NCI-H2227 (cell line): ENCODE data around the gene BCAS3.
A peak's percentile ranks its signal among the peaks of the same experiment; 100 is the strongest.

Source experiments
- DNase-seq: peaks from one replicate; lab custom pipeline; 2025; ENCODE audit not compliant: unreplicated experiment; lab: John Stamatoyannopoulos, UW

Gene BCAS3

DNA sequence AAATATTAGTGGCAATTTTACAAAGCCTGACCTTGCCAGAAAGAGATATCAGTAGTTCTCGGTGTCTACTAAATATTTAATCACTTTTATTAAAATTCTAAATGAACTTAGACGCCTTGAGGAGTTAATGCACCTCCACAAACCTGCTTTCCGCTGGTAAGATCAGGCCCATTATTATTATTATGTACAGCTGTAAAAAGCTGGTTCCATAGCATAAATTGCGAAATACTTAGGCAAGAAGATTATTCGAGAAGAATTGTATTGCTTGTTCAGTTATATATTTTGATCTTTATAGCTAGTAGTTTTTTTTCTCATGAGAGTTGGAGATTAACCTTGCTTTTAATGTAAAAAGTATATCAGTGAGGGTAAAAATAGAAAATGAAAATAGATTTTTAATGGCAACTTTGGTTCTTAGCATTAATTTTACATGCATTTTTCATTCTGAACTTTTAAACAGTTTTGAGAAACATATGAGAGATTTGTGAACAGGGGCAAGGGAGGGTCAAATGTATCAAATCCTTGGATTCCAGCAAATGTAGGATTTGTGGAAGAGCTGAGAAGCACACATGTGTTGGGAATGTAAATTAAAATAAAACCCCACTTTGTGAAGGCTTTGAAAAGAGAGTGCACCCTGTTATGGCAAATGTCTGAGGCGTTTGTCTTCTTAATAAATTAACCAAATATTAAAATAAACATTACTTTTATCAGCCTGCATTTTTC, 471.6 kb downstream of the BCAS3 start:
- DNase-seq: no peak

DNA sequence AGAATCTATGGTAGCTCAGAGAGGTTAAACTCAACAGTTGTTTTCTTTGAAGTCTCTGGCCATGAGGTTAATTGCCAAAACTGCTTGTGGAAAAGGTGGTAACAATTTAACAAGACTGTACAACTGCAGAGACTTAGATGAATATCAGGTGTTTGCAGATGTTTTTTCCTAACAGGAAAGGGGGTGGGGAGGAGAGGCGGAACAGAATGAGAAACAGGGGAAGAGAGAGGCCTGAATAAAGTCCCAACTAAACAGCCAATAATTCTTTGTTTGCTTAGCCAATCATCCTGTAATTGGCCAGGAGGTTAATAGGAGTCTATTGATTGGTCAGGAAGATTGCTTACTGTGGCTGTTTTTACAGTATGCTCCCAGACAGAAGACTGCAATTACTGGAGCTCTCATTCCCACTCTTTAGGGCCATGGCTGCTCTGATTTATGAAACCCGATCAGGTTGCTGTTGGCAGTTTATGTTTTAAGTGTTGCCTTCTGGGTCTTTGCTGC, 472.3 kb downstream of the BCAS3 start:
- DNase-seq: peak; percentile 85

DNA sequence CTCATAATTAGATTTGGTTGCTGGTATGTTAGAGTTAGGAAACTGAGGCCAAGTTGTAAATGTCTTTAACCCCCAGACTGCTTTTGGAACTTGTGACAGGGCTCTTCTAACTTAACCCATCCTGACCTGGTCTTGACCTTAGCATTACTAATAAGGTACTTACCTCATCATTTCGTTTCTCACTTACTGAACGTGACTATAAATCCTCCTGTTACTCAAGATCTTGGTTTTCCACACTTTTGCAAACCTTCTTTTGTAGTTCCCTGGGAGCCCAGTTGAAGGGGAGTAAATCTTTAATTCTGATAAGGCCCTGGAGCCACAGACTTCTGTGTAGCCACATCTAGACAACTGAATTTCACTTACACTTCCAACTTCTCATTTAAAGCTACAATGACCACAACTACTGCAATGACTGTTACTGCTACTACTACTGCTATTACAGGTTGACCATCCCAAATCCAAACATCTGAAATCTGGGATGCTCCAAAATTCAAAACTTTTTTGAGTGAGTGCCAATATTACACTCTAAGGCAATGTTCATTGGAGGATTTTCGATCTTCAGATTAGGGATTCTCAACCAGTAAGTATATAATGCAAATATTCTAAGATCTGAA, 473.1 kb downstream of the BCAS3 start:
- DNase-seq: no peak

DNA sequence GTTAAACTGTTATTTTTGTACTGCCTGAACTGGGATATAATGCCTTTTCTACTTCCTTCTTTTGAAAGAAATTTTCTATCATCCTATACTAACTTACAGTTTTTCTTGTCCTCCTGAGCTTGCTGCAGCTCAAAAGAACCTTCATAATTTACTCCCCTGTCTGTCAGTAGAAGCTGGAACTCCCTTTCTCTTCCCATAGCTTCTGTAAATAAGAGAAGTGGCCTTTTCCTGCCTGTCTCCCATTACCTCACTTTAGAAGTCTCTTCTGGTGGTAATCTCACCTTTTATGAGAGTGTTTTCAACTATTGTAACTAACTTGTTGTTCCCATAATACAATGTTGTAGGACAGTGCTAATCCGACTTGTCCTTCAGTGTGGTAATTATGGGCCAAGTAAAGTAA, 475.2 kb downstream of the BCAS3 start:
- no peak for DNase-seq

DNA sequence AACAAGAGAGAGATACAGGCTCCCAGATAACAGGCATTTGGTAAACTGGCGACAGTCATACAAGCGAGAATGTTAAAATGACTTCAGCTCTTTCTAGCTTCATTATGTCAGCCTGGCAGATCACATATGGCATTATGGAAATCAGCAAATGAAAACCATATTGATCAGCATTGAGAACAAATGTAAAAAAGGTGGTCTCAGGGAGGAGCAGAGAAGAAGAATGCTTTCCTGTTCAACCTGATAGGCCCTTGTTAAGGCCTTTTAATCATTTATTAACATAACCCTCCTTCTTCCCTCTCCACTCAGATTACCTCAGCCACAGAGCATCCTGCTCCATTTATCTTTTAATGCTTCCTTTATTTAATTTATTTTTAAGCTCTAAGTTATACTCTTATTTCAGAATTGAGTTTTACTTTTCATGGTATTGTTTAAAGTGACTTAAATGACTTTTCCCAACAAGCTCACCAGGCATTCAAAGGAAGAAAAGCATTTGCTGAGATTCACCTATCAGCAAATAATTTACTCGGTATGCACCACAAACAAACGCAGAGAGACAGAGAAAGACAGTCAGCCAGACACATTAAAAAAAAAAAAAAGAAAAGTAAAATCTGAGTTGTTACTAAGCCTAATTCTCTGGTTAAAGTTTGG, 478.1 kb downstream of the BCAS3 start:
- no peak for DNase-seq

DNA sequence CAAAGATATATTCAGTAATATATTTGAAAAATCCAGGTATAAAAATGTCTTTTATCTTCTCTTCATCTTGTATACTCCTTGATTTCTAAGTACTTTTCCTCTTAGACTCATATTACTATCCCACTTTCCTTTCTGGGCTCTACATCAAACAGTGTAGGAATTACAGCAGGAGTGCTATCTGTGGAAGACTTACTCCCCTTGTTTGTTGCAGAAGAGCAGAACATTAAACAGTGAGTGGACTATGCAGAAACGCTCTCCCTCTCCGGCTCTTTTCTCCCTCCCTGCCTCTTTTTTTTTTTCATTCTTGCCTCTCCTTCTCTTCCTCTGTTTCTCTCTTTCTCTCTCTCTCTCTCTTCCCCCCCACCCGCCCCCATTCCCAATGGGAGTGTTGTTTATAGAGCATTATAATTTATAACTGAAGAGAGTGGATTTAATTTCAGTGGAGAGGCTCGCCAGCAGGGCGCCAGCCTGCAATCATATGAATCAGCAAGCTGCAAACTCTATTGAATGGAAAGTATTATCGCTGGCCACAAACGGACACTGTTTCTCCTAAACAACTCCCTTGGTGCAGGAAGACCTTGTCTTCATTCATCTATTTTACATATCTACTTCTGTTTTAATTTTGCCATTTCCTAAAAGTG, 479.7 kb downstream of the BCAS3 start:
- DNase-seq: peak; percentile 53

DNA sequence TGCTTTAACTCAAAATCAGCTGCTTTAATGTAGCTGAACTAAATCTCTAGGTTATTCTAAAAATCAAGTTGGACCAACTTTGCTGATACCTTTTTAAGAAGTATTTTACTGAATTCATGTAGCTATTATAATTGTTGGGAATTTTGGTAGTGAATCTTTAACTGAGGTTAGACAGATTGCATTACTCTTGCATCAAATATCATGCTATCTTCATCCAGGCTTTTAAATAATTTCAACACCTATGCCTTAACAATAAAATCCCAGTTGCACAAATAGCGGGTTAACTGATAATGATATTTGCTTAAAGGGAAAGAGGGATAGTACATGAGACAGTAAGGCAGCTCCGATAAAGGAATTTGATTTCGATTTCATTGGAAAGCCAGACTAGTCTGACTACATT, 480.7 kb downstream of the BCAS3 start:
- no peak for DNase-seq

DNA sequence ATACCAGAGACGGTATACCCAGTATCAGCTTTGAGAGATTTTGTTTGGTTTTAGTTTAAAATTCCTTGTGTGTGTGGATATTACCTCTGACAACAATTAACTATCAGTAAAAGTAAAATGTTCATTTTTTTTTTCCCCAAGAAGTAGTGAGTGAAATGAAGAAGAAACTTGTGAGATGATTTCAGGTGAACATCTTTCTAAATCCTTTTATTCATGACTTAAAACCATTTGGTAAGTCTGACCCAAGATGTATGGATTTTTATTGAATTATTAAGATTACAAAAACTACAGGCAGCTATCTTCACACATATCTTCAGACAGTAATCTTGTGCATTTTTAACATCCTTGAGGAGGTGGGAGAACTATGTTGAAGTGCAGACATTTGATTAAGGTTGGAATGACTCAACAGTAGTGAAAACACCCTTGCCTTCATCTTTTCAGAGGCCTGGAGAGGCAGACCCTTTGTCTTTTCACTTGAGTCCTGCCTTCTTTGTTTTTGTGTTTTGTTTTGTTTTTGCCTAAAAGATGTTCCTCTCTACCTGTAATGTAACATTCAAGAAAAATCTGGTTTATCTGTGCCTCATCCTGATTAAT, 481.7 kb downstream of the BCAS3 start:
- no peak for DNase-seq

DNA sequence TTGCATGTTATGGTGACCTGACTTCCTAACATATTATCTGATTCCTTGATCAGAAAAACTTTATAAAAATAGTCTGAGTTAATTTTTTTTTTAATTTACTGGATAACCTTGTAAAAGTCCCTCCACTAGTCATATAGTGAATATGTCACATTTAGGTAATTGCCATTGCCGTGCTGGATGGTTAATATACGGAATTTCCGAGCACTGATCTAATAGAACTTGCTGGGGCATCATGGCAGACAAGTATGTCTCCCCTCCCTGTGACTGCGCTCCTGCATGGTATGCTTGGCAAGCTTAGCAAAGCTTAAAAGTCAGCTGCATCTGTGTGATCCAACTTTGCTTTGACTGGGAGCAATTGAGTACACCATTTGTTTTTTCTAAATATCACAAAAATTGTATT, 482.6 kb downstream of the BCAS3 start:
- no peak for DNase-seq

DNA sequence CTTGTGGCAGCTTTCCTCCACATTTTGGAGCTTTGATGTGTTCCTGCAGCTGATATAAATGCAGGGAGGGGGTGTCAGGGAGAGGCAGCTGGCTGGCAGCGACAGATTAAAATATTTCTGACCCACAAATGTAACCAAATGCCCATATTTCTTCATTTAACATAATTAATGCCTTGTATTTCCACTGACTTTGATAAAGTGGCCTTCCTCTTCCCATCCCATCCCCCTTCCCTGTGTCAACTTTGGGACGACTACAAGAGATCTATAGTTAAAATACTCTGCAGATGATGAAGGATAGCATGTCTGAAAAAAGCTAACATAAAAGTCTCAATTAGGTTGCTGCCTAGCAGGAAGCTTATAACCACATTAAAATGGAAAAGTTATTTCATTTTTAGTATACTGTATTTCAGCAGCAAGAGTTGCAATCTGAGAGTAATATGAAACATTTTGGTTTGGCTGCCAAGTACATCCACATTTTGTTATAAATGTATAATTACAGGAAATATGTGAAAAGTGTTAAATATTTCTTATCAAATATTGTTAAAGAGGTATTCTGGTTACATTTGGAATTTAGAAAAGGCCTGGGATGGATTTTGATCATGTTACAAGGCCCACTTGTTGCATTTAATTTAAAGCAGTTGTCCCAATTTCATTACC, 483.3 kb downstream of the BCAS3 start:
- DNase-seq: no peak

DNA sequence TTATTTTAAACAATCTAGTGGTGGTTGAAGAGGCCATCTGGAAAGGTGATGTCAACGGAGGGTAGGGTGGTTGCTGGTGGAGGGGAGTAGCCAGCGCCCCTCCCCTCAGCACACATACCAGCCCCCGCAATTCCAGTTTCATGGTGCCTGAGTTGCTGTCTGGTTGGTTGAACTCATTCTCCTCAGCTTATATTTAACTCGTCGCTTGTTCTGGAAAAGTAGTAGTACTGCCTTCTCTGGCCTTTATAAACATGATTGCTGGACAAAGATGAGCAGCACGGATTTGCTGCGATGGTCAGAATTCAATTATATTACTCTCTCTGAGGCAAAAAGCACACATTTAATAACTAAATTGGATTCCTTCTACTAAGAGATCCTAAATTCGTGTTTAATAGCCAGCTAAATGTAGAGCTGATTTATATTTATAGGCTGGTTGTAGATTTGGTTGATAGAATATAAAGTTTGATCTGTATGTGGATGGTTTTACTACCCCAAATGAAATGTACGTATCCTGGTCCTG, 484.0 kb downstream of the BCAS3 start:
- no peak for DNase-seq

DNA sequence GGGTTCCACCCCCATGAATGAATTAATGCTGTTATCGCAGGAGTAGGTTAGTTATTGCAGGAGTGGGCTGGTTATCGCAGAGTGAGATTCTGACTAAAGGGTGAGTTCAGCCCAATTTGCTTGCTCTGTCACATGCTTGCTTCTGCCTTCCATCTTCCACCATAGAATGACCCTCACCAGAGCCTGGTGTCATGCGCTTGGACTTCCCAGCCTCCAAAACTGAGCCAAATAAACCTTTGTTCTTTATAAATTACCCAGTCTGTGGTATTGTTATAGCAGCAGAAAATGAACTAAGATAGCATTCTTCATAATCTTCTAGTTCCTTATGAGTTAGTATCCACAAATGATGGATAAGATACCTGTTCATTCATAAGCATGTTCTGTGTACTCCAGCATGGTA, 486.9 kb downstream of the BCAS3 start:
- DNase-seq: no peak

DNA sequence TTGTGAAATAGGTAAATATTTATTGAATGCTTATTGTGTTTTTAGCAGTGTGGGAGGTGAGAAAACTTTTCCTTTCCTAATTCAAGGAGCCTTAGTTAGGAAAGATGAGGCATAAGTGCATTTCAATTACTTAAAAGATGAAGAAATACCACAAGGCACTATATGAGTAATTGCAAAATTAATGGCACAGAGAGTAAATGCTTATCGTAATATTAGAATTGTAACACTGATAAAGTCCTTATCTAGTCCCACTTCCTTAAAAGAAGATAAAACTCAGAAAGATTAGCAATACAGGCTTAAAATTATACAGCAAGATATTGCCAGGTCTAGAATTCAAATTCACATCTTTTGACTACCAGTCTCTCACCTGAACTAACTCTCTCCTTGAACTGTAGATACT, 489.4 kb downstream of the BCAS3 start:
- DNase-seq: no peak

DNA sequence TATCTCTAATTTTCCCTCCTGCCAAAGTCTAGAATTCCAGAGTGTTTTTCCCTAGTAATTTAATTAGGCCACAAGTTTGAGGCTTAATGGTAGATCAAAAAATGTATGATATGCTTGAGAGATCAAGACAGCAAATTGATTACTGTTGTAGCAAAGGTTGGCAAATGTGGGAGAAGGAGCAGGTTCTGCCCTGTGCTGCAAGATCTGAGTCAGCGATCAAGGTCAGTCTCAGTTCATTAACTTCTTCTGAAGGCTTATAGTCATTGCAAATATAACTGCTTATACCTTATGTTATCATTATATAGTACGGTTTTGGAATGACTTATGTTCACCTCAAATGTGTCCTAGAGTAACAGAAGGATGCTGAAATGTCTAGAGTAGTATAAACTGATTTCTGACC, 490.9 kb downstream of the BCAS3 start:
- no peak for DNase-seq

DNA sequence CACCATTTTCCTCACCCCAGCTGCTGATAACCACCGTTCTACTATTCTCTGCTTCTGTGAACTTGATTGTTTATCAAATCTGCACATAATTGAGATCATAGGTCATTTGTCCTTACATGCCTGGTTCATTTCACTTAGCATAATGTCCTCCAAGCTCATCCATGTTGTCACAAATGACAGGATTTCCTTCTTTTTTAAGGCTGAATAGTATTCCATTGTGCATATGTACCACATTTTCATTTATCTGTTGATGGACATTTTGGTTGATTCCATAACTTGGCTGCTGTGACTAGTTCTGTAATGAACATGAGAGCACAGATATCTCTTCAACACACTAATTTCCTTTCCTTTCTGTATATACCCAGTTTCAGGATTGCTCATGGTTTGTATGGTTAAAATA, 496.7 kb downstream of the BCAS3 start:
- no peak for DNase-seq

DNA sequence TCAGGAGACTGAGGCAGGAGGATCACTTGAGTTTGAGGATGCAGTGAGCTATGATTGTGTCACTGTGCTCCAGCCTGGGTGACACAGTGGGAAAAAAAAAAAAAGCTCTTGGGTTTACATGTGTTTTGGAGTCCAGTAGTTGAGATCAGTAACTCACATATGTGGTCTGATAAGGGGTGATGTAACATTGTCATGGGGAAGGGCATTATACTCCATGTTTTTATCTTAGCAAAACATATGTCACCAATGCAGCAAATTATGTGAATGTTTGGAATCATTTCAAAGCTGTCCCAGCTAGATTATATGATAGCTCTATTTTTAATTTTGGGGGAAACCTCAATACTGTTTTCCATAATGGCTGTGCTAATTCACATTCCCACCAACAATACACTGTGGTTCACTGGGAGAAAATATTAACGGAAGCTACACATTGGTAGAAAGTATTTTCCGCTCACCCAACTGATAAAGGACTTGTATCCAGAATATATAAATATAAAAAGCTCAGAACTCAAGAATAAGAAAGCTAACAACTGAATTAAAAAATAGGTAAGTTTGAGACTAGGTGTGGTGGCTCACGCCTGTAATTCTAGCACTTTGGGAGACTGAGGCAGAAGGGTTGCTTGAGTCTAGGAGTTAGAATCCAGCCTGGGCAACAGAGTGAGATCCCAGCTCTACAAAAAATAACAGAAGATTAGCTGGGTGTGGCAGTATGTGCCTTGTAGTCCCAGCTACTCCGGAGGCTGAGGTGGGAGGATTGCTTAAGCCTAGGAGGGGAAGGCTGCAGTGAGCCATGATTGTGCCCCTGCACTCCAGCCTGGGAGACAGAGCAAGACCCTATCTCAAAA, 497.9 kb downstream of the BCAS3 start:
- DNase-seq: no peak

DNA sequence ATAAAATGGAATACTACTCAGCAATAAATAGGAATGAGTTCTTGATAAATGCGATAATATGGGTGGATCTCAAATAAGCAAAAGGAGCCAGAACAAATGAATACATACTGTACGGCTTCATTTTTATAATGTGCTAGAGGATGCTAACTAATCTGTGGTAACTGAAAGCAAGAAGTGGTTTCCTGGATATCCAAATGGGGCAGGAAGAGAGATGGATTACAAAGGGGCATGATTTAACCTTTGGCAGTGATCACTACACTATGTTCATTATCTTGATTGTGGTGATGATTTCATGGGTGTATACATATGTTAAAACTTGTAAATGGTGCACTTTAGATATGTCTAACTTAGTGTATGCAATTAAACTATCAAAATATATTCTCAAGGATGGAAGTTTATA, 499.7 kb downstream of the BCAS3 start:
- DNase-seq: no peak

DNA sequence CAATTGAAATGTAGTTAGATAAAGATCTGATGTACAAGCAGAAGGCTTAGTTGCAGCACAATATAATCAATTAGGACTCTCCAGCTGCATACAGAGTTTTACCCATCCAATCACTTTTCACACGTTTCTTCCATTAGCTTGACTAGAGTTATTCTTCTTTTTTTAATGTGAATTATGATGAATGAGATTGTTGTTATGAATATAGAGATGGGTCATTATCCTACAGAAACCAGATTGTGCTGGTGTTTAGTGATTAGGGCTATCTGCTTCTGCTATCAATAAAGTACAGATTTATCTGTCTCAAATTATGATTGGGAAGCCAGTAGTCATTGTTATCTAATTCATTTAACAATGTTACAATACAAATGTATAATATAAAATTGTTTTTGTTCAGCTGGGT, 500.6 kb downstream of the BCAS3 start:
- DNase-seq: no peak

DNA sequence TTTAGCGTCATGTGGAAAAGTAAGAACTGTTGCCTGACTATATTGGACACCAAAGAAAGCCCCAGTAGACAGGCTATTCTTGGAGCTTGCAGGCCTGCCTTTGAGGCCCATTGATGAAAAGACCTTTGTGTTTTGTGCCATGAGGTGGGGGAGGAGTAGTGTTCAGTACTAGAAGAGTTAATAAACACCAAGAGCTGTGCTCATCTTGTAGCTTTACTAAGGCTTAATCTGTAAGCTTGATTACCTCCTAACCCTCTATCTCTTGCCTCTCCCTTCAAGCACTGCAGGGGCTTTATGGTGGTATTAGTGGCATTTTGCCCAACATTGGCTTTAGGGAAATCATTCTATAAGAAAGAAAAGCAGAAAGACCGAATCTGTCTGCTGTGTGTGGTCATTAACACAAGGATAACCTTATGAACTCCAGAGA, 501.7 kb downstream of the BCAS3 start:
- DNase-seq: no peak

DNA sequence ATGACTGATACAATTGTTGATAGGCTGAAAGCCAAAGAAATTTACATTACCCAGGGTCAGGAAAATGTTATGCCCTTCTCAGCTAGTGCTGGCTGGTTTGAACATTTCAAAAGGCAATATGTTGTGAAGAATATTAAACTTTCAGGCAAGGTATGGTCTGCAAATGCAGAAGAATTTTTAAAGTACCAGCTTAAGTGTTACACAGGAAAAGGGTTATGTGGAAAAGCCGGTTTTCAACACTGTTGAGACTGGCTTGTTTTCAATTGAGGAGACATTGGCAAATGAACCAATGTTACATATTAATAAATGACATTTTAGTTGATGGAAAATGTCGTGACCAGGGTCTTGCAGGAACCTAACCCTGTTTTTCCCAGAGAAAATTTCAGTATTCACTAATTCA, 506.1 kb downstream of the BCAS3 start:
- no peak for DNase-seq
